Measurements from ENCODE around the gene NELL2.

NELL2 gene

DNA sequence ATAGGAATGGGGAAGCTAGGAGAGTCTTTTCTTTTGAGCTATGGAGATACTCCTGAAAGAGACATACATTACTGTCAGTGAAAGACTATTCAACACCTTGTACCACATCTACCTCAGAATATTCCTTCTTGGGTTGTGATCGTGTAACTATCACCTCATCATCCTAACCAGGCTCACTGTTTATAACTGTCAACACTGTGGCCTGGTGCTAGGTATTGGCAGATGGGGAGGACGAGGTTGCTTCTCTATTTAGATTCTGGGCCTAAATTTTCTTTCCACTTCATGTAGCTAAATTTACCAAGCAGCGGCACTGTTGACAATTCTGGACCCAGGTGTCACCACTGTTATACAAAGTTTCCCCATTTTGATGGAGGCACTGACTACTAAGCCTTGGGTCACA lies 354.4 kb downstream of the NELL2 start:
- Histone ChIP-seq H3K36me3 (ENCODE audit: insufficient read depth, low read length) (no peaks in the 10 kb centered on the region), H3K9me3 (ENCODE audit: control insufficient read depth, insufficient read depth, low read length) (no peaks in the 10 kb centered on the region), H3K9ac (ENCODE audit: low read depth, low read length) (no peak overlapping the region), H3K4me1 (ENCODE audit: insufficient read depth, low read length) (0 out of 2 replicates have a peak, but pooled peaks cover 2% of the 10 kb centered on the region)

DNA sequence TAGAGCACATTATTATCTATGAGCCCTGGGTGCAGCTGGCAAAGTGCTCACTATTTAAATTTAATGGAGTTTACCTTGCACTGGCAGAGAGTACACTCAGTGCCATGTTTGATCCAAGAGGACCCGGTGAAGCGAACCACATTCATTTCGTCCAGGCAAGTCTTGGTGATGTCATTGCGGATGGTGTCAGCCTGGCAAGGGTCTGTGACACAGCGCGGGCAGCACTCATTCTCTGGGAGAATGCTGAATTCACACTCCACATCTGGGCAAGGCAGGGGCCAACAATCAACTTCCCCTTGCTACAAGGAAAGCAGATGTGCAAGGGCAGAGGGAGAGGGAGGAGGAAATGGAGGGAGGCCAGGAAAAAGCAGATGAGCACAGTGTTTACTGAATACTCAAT lies 356.2 kb downstream of the NELL2 start:
- no peaks in the 10 kb centered on the region for H3K9me3 ChIP-seq (ENCODE audit: control insufficient read depth, insufficient read depth, low read length)
- no peaks in the 10 kb centered on the region for H3K4me1 ChIP-seq (ENCODE audit: insufficient read depth, low read length)
- no peaks in the 10 kb centered on the region for H3K36me3 ChIP-seq (ENCODE audit: insufficient read depth, low read length)
- no peak overlapping the region for H3K9ac ChIP-seq (ENCODE audit: low read depth, low read length)

DNA sequence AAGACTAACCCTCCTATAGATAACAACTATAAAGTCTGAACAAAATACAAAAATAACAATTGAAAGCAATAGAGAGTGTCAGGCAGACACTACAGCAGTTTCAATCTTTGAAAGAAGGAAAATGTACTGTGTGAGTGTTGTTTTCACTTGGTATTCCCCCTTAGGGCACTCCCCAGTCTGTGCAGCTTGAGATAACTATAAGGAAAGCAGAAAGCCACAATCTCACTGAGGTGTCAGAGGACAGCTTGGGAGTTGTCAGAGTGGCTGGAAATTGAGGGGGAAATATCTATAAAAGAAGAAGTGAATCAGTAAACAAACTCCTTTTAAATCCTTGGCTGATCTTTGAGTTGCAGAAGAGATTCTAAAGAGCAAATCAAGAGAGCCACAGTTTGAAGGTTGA lies 364.8 kb downstream of the NELL2 start:
- no peaks in the 10 kb centered on the region for H3K36me3 ChIP-seq (ENCODE audit: insufficient read depth, low read length)
- no peak overlapping the region for H3K9ac ChIP-seq (ENCODE audit: low read depth, low read length)
- H3K4me1 ChIP-seq (ENCODE audit: insufficient read depth, low read length) = no peaks in the 10 kb centered on the region; the same call in 1 of the 2 replicates
- H3K9me3 ChIP-seq (ENCODE audit: control insufficient read depth, insufficient read depth, low read length) = no peaks in the 10 kb centered on the region

DNA sequence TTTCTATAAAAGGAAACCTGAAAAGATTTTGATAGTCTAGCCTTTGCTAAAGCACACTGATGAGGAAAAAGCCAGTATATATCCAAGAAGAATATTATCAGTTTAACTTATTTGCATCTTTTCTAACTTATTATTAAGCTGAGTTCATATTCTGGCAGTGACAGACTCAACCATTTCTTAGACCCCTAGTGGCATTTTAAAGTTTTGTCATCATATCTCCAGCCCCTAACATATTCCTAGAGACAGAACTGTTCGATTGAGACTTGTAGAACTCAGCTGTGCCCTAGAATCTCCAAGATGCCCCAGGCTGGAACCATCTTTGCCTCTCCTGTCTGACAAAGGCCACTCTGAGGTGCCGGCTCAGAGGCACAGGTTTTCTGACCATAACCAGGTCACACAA lies 365.6 kb downstream of the NELL2 start:
- H3K9me3 ChIP-seq (ENCODE audit: control insufficient read depth, insufficient read depth, low read length) = no peaks in the 10 kb centered on the region
- H3K4me1 ChIP-seq (ENCODE audit: insufficient read depth, low read length) = no peaks in the 10 kb centered on the region; the same call in 1 of the 2 replicates
- no peaks in the 10 kb centered on the region for H3K36me3 ChIP-seq (ENCODE audit: insufficient read depth, low read length)
- H3K9ac ChIP-seq (ENCODE audit: low read depth, low read length) = no peak overlapping the region

DNA sequence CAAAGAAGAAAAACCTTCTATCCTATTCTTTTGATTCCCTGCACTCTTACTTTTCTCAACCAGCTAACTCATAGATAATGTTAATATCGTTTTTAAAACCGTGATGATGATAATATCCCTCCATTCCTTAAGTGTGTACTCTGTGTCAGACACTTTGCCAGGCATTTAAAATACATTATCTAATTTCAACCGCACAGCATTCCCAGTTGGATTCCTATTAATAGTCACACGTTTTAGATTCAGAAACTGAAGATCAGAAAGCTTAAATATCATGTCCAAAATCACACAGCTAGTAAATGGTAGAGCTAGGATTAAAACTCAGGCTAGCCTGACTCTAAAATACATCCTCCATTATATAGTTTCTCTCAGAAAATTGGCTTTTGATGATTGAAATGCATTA lies 366.0 kb downstream of the NELL2 start:
- Histone ChIP-seq H3K9me3 (ENCODE audit: control insufficient read depth, insufficient read depth, low read length) (no peaks in the 10 kb centered on the region), H3K4me1 (ENCODE audit: insufficient read depth, low read length) (no peaks in the 10 kb centered on the region; the same call in 1 of the 2 replicates), H3K36me3 (ENCODE audit: insufficient read depth, low read length) (no peaks in the 10 kb centered on the region), H3K9ac (ENCODE audit: low read depth, low read length) (no peak overlapping the region)

DNA sequence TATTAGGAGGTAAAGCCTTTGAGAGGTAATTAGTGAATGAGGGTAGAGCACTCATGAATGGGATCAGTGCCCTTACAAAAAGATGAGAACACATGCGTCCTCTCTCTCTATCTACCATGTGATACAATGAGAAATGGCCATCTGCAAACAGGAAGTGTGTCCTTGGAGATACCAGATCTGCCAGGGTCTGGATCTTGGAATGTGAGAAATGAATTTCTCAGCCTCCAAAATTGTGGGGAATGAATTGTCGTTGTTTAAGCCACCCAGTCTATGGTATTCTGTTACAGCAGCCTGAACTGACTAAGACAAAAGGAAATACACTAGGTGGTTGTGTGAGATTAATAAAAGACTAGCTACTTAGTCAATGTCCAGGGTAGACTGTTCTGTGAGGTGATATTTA lies 366.6 kb downstream of the NELL2 start:
- Histone ChIP-seq H3K9me3 (ENCODE audit: control insufficient read depth, insufficient read depth, low read length) (no peaks in the 10 kb centered on the region), H3K4me1 (ENCODE audit: insufficient read depth, low read length) (no peaks in the 10 kb centered on the region; the same call in 1 of the 2 replicates), H3K36me3 (ENCODE audit: insufficient read depth, low read length) (no peaks in the 10 kb centered on the region), H3K9ac (ENCODE audit: low read depth, low read length) (no peak overlapping the region)

DNA sequence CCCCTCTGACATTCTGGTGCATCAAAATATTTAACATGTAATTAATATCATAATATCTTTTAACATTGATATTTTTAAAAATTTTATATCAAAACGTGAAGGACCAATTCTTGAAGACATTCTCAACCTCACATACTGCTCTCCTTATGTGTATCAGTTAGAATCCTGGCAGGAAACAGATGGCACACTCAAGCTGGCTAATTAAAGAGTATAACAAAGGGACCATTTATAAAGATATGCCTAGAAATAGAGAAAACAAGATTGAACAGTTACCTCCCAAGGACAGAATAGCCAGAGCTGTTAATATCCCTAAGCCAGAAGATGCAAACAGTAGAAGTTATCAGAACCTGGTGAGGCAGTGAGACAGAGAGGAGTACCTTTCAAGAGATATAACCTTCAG lies 368.7 kb downstream of the NELL2 start:
- Histone ChIP-seq H3K9me3 (ENCODE audit: control insufficient read depth, insufficient read depth, low read length) (no peaks in the 10 kb centered on the region), H3K9ac (ENCODE audit: low read depth, low read length) (no peak overlapping the region), H3K36me3 (ENCODE audit: insufficient read depth, low read length) (no peaks in the 10 kb centered on the region), H3K4me1 (ENCODE audit: insufficient read depth, low read length) (no peaks in the 10 kb centered on the region; the same call in 1 of the 2 replicates)

DNA sequence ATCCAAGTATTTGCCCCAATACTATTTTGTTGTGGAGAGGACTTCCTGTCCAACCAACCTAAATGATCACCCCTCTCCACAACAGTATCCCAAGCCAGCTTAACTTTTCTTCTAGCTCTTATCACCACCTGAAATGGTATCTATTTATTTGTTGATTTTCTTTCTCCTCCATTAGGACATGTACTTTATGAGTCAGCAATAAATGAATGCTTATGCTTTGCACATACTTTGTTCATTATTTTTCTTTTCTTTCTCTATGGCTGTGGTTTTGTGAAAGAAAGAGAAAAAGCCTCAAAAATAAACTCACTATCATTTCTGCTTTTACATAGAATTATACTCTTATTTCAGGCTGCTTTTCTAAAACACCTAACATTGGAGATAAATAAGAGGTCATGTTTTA lies 371.3 kb downstream of the NELL2 start:
- no peaks in the 10 kb centered on the region for H3K36me3 ChIP-seq (ENCODE audit: insufficient read depth, low read length)
- H3K4me1 ChIP-seq (ENCODE audit: insufficient read depth, low read length) = no peaks in the 10 kb centered on the region; the same call in 1 of the 2 replicates
- no peaks in the 10 kb centered on the region for H3K9me3 ChIP-seq (ENCODE audit: control insufficient read depth, insufficient read depth, low read length)
- no peak overlapping the region for H3K9ac ChIP-seq (ENCODE audit: low read depth, low read length)

DNA sequence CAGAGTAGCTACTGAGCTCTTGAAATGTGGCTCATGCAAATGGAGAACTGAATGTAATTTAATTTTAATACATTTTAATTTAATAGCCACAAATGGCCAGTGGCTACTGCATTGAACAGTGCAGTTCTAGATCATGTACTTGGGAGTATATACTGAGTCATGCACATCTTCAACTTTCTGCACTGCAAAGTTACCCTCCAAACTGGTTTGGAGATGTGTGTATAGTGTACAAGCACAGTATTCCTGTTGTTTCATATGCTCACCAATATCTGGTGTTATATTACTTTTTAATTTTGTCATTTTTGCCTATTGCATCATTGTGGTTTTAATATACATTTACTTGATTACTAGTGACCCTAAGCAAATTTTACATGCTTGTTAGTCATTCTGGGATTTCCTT lies 372.8 kb downstream of the NELL2 start:
- Histone ChIP-seq H3K9me3 (ENCODE audit: control insufficient read depth, insufficient read depth, low read length) (no peaks in the 10 kb centered on the region), H3K36me3 (ENCODE audit: insufficient read depth, low read length) (no peaks in the 10 kb centered on the region), H3K4me1 (ENCODE audit: insufficient read depth, low read length) (no peaks in the 10 kb centered on the region), H3K9ac (ENCODE audit: low read depth, low read length) (no peak overlapping the region)

DNA sequence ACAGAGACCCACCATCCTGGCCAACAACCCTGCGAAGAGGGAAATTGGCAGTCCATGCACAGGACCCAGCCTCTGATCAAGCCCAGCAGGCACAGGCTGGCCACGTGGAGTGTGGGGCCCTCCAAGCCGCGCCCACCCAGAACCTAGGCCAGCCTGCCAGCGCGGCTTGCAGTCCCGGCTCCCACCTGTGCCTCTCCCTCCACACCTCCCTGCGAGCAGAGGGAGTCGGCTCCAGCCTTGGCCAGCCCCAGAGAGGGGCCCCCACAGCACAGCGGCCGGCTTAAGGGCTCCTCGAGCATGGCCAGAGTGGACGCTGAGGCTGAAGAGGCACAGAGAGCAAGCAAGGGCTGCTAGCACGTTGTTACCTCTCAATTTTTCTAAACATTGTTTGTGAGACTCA lies 373.4 kb downstream of the NELL2 start:
- H3K9ac ChIP-seq (ENCODE audit: low read depth, low read length) = no peak overlapping the region
- no peaks in the 10 kb centered on the region for H3K9me3 ChIP-seq (ENCODE audit: control insufficient read depth, insufficient read depth, low read length)
- no peaks in the 10 kb centered on the region for H3K36me3 ChIP-seq (ENCODE audit: insufficient read depth, low read length)
- H3K4me1 ChIP-seq (ENCODE audit: insufficient read depth, low read length) = no peaks in the 10 kb centered on the region

DNA sequence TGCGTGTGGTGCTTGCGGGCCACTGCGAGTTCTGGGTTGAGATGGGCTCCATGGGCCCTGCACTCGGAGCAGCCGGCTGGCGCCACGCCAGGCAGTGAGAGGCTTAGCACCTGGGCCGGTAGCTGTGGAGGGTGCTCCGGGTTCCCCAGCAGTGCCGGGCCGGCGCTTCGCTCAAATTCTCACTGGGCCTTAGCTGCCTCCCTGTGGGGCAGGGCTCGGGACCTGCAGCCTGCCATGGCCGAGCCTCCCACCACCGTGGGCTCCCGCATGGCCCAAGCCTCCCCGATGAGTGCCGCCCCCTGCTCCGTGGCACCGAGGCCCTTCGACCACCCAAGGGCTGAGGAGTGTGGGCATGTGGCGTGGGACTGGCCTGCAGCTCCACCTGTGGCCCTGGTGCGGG lies 375.7 kb downstream of the NELL2 start:
- no peaks in the 10 kb centered on the region for H3K4me1 ChIP-seq (ENCODE audit: insufficient read depth, low read length)
- no peaks in the 10 kb centered on the region for H3K9me3 ChIP-seq (ENCODE audit: control insufficient read depth, insufficient read depth, low read length)
- no peaks in the 10 kb centered on the region for H3K36me3 ChIP-seq (ENCODE audit: insufficient read depth, low read length)
- no peak overlapping the region for H3K9ac ChIP-seq (ENCODE audit: low read depth, low read length)

DNA sequence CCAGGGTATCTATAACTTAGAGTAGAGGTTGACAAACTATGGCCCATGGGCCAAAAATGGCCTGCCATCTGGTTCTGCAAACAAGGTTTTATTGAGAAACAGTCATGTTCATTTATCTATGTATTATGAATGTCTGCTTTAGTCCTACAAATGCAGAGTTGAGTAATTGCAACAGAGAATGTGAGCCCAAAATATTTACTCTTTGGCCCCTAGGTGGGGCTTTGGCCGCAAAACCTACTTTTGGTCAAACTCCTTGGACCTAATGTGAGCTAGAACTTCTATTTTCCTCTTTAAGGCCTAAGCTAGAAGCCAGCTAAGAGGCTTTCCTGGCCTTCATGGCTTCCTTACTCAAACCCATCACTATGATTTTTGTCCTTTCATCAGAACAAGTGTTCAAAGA lies 379.1 kb downstream of the NELL2 start:
- no peaks in the 10 kb centered on the region for H3K36me3 ChIP-seq (ENCODE audit: insufficient read depth, low read length)
- H3K9me3 ChIP-seq (ENCODE audit: control insufficient read depth, insufficient read depth, low read length) = no peaks in the 10 kb centered on the region; the same call in 1 of the 2 replicates
- H3K4me1 ChIP-seq (ENCODE audit: insufficient read depth, low read length) = no peaks in the 10 kb centered on the region
- no peak overlapping the region for H3K9ac ChIP-seq (ENCODE audit: low read depth, low read length)

DNA sequence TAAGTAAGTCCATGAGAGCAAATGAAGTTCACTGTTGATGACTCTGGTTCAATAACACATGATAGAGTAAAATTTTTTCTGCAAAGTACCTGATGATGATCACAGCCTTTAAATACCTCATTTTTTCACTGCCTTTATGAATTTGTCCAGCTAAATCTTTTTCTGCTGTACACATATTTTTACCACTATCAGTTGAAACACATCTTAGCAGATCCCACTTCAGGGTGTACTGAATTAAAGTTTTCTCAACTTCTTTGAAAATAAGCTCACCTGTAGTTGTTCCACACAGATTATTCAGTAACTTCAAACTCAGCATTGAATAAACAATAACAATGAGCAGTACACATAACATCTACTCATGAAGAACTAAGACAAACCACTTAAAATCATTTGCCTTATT lies 385.9 kb downstream of the NELL2 start:
- no peaks in the 10 kb centered on the region for H3K4me1 ChIP-seq (ENCODE audit: insufficient read depth, low read length)
- H3K36me3 ChIP-seq (ENCODE audit: insufficient read depth, low read length) = no peaks in the 10 kb centered on the region
- peaks cover 3% of the 10 kb centered on the region for H3K9me3 ChIP-seq (ENCODE audit: control insufficient read depth, insufficient read depth, low read length)
- H3K9ac ChIP-seq (ENCODE audit: low read depth, low read length) = no peak overlapping the region

DNA sequence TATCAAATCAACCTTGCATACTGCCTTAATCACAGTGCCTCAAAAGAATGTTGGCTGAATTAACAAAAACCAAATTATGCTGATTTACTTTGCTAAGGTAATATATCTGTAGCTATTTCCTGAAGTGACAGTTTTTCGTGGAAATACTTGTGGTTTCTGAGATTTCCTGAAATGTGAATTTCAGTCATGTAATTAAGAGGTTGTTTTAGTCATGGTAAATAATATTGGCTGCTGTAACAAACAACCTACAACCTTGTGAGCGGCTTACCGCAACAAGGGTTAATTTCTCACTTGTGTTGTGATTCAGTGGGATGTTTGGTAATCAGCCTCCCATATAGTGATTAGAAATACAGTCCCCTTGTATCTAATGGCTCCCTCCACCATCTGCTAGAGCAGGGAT lies 387.9 kb downstream of the NELL2 start:
- Histone ChIP-seq H3K4me1 (ENCODE audit: insufficient read depth, low read length) (no peaks in the 10 kb centered on the region), H3K36me3 (ENCODE audit: insufficient read depth, low read length) (no peaks in the 10 kb centered on the region), H3K9ac (ENCODE audit: low read depth, low read length) (no peak overlapping the region), H3K9me3 (ENCODE audit: control insufficient read depth, insufficient read depth, low read length) (peaks cover 6% of the 10 kb centered on the region)

DNA sequence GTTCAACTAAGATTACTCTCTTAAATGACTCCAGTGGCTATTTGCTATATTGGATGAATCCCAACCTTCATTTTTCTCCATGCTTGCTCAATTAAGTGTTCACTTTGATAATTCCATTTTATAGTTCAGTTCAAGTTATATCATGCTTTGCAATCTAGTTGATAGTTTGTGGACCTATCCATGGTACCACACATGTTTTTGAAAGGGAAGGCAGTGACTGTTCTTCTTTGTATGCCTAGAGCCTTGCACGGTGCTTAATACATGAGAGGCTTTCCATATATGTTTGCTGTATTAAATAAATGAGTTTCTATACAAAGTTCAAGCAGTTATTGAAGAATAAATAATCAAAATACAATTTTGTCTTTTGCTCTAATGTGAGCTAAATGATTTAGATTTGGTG lies 391.3 kb downstream of the NELL2 start:
- Histone ChIP-seq H3K4me1 (ENCODE audit: insufficient read depth, low read length) (no peaks in the 10 kb centered on the region), H3K9ac (ENCODE audit: low read depth, low read length) (no peak overlapping the region), H3K36me3 (ENCODE audit: insufficient read depth, low read length) (no peaks in the 10 kb centered on the region), H3K9me3 (ENCODE audit: control insufficient read depth, insufficient read depth, low read length) (peaks cover 13% of the 10 kb centered on the region)

Data from ES-I3 (cell line).